A549 (cell line): ENCODE data around the gene CACNA1C. TPM values are rescaled to one million over a fixed set of nuclear protein-coding genes. Genes with fewer than 3 reads are reported as not detected.

Source experiments
- ATAC-seq, 2 experiments: fragments of 200-7000 bp in 1 of 2; fragments of >200 bp in 1 of 2; cut with Nextera tagmentation in 1 of 2; cut with Tn5 transposase in 1 of 2; 3 replicates each; pipeline versions ENCODE4 v1.8.0 to v1.9.1; 2018 to 2020; ENCODE audit warnings: mild to moderate bottlenecking in 1 of 2, moderate library complexity in 1 of 2
- CTCF ChIA-PET: fragments of 300-600 bp; sonication (Branson Sonifier 250); formaldehyde crosslinking; extraction: SDS; loops from one replicate; lab custom pipeline; 2021; ENCODE audit warnings: antibody characterized with exemption, inconsistent platforms; lab: Yijun Ruan, JAX
- POLR2A ChIA-PET: fragments of 350-600 bp; formaldehyde crosslinking; extraction: SDS; loops from one replicate; lab custom pipeline; 2021; ENCODE audit warnings: antibody characterized with exemption, inconsistent platforms; lab: Yijun Ruan, JAX
- DNase-seq, 2 experiments: peaks; one replicate each; pipeline versions ENCODE4 v3.0.0 to v3.0.0-alpha.2; 2011 to 2016; ENCODE audit warnings: low read depth in 1 of 2, low spot score in 1 of 2
- FAIRE-seq: peaks from 2 replicates; lab custom pipeline; 2011; peaks lifted over from hg19 to GRCh38; lab: Jason Lieb, UNC
- H3K27ac ChIP-seq, 2 experiments: fragments of >200 bp; sonication (Bioruptor Twin); formaldehyde crosslinking; 3 replicates each; pipeline ENCODE4 v1.5.1; 2016 to 2017
- H3K4me1 ChIP-seq: fragments of >200 bp; sonication (Bioruptor Twin); formaldehyde crosslinking; 3 replicates; pipeline ENCODE4 v1.6.1; 2016
- H3K4me2 ChIP-seq: fragments of >200 bp; sonication (Bioruptor Twin); formaldehyde crosslinking; 3 replicates; pipeline ENCODE4 v1.6.1; 2016
- H3K4me3 ChIP-seq: fragments of >200 bp; sonication (Bioruptor Twin); formaldehyde crosslinking; 3 replicates; pipeline ENCODE4 v1.5.1; 2016
- H3K9me3 ChIP-seq: fragments of >200 bp; sonication (Bioruptor Twin); formaldehyde crosslinking; 3 replicates; pipeline ENCODE4 v1.6.1; 2016
- ATOH8 ChIP-seq: fragments of 250-450 bp; sonication (Bioruptor Pico); IDR thresholded peaks from 2 replicates; pipeline ENCODE4 v1.5.0; 2020; ENCODE audit warnings: low read depth, mild to moderate bottlenecking, moderate library complexity
- CEBPB ChIP-seq, 2 experiments: fragments of >200 bp in 1 of 2; sonication (Bioruptor Twin) in 1 of 2; formaldehyde crosslinking in 1 of 2; IDR thresholded peaks; 2 replicates each; pipeline ENCODE4 v1.6.1; 2012 to 2016
- CHD4 ChIP-seq: fragments of 200-600 bp; sonication (generic); IDR thresholded peaks from 2 replicates; pipeline ENCODE4 v1.6.1; 2016; ENCODE audit warnings: antibody characterized with exemption, mild to moderate bottlenecking, borderline replicate concordance
- E2F6 ChIP-seq: IDR thresholded peaks from 2 replicates; pipeline ENCODE4 v1.6.1; 2012; ENCODE audit warnings: low read depth, borderline replicate concordance
- EHF ChIP-seq: fragments of 250-450 bp; sonication (Bioruptor Pico); IDR thresholded peaks from 2 replicates; pipeline ENCODE4 v1.5.0; 2020; ENCODE audit warnings: mild to moderate bottlenecking
- EHMT2 ChIP-seq: fragments of 200-600 bp; sonication (generic); IDR thresholded peaks from 2 replicates; pipeline ENCODE4 v1.6.1; 2016; ENCODE audit warnings: antibody characterized with exemption, low read depth, mild to moderate bottlenecking, moderate library complexity
- ELK1 ChIP-seq: fragments of 150-350 bp; IDR thresholded peaks from 2 replicates; pipeline ENCODE4 v1.6.1; 2014; ENCODE audit warnings: low read depth, mild to moderate bottlenecking, low read length
- FOSB ChIP-seq: fragments of 250-450 bp; sonication (Bioruptor Pico); IDR thresholded peaks from 2 replicates; pipeline ENCODE4 v1.5.0; 2020; ENCODE audit warnings: mild to moderate bottlenecking, moderate library complexity
- HDAC2 ChIP-seq: fragments of 200-600 bp; sonication (generic); IDR thresholded peaks from 2 replicates; pipeline ENCODE4 v1.6.1; 2016
- HMGXB4 ChIP-seq: fragments of 250-450 bp; sonication (Bioruptor Pico); IDR thresholded peaks from 2 replicates; pipeline ENCODE4 v1.5.0; 2021; ENCODE audit warnings: mild to moderate bottlenecking, moderate library complexity, borderline replicate concordance
- HOXA7 ChIP-seq: fragments of 250-450 bp; sonication (Bioruptor Pico); IDR thresholded peaks from 2 replicates; pipeline ENCODE4 v1.5.0; 2020; ENCODE audit warnings: mild to moderate bottlenecking, moderate library complexity
- HOXB13 ChIP-seq: fragments of 250-450 bp; sonication (Bioruptor Pico); IDR thresholded peaks from 2 replicates; pipeline ENCODE4 v1.5.0; 2020; ENCODE audit warnings: low read depth, mild to moderate bottlenecking, moderate library complexity
- HOXB5 ChIP-seq: fragments of 250-450 bp; sonication (Bioruptor Pico); IDR thresholded peaks from 2 replicates; pipeline ENCODE4 v1.5.0; 2020; ENCODE audit warnings: mild to moderate bottlenecking, moderate library complexity
- JUN ChIP-seq, 2 experiments: fragments of >200 bp; sonication (Bioruptor Twin); formaldehyde crosslinking; IDR thresholded peaks; 2 replicates in 1 of 2; 3 replicates in 1 of 2; pipeline ENCODE4 v1.6.1; 2016 to 2017
- JUNB ChIP-seq: fragments of >200 bp; sonication (Bioruptor Twin); formaldehyde crosslinking; IDR thresholded peaks from 2 replicates; pipeline ENCODE4 v1.6.1; 2016
- KDM1A ChIP-seq: fragments of 200-600 bp; sonication (generic); IDR thresholded peaks from 2 replicates; pipeline ENCODE4 v1.6.1; 2016; ENCODE audit warnings: low read depth, mild to moderate bottlenecking
- MAX ChIP-seq: IDR thresholded peaks from 2 replicates; pipeline ENCODE4 v1.6.1; 2012
- MAZ ChIP-seq: fragments of 150-350 bp; IDR thresholded peaks from 2 replicates; pipeline ENCODE4 v1.6.1; 2014; ENCODE audit warnings: antibody characterized with exemption, low read depth, low read length, borderline replicate concordance
- NFE2L2 ChIP-seq: fragments of 150-350 bp; conservative IDR thresholded peaks from 2 replicates; pipeline ENCODE4 v1.6.1; 2014; ENCODE audit warnings: low read length
- NPAS2 ChIP-seq: fragments of 250-450 bp; sonication (Bioruptor Pico); IDR thresholded peaks from 2 replicates; pipeline ENCODE4 v1.8.0; 2022; ENCODE audit warnings: mild to moderate bottlenecking, moderate library complexity, borderline replicate concordance
- PBX3 ChIP-seq: IDR thresholded peaks from 2 replicates; pipeline ENCODE4 v1.6.1; 2012
- POLR2AphosphoS2 ChIP-seq: conservative IDR thresholded peaks from 2 replicates; pipeline ENCODE4 v1.6.1; 2012; ENCODE audit warnings: low read length, improper control_type of control experiment, inconsistent platforms
- RAD21 ChIP-seq, 2 experiments: fragments of >200 bp in 1 of 2; sonication (Bioruptor Twin) in 1 of 2; formaldehyde crosslinking in 1 of 2; IDR thresholded peaks in 1 of 2; conservative IDR thresholded peaks in 1 of 2; 2 replicates in 1 of 2; 3 replicates in 1 of 2; pipeline ENCODE4 v1.6.1; 2012 to 2018; ENCODE audit warnings: inconsistent platforms in 1 of 2
- SREBF2 ChIP-seq: fragments of 450-650 bp; IDR thresholded peaks from 2 replicates; pipeline ENCODE4 v1.6.1; 2014; ENCODE audit warnings: mild to moderate bottlenecking, moderate library complexity
- TFCP2L1 ChIP-seq: fragments of 250-450 bp; sonication (Bioruptor Pico); IDR thresholded peaks from 2 replicates; pipeline ENCODE4 v1.5.0; 2021; ENCODE audit warnings: mild to moderate bottlenecking
- USF2 ChIP-seq: fragments of 450-650 bp; IDR thresholded peaks from 2 replicates; pipeline ENCODE4 v1.6.1; 2014; ENCODE audit warnings: antibody characterized with exemption
- ZC3H11A ChIP-seq: fragments of 450-650 bp; IDR thresholded peaks from 2 replicates; pipeline ENCODE4 v1.6.1; 2014; ENCODE audit warnings: antibody characterized with exemption, mild to moderate bottlenecking
- WGBS: methylation state at CpG from one replicate; pipeline ENCODE4 v1.1.6; 2017; ENCODE audit errors: missing lambda C conversion rate; 5-methylcytosine and 5-hydroxymethylcytosine counted together
- polyA plus RNA-seq, 4 experiments: library from polyadenylated mRNA; depleted of rRNA in 3 of 4; stranded (reverse); fragments of >200 nt; fragmentation: RNase III in 1 of 4; extraction: RNeasy Plus Mini Kit Qiagen cat#74134 plus additional on column Dnase treatment in 1 of 4; gene quantifications; 2 replicates in 3 of 4; 3 replicates in 1 of 4; pipeline ENCODE4 v1.2.3, GENCODE V29; 2011 to 2017

CACNA1C gene
- polyA plus RNA-seq, 2 of the 4 experiments (the other 2 are of a cell fraction): not detected

GRCh38 chr12:2547273-2548044, 494.7 kb downstream of the CACNA1C start:
- H3K4me1 ChIP-seq: no peaks in the 10 kb centered on the region
- TF ChIP-seq HDAC2 (no peak), NPAS2 (CRISPR knock-in tag) (no peak), POLR2AphosphoS2 (no peak), HOXB13 (CRISPR knock-in tag) (no peak), JUNB (no peak), ATOH8 (CRISPR knock-in tag) (no peak), CHD4 (no peak), KDM1A (no peak), JUN (IDR thresholded peaks at IDR 0.05) (no peak), HMGXB4 (CRISPR knock-in tag) (no peak), E2F6 (no peak), EHMT2 (no peak), FOSB (CRISPR knock-in tag) (no peak), EHF (CRISPR knock-in tag) (no peak), TFCP2L1 (CRISPR knock-in tag) (no peak), HOXB5 (CRISPR knock-in tag) (no peak), ZC3H11A (no peak), ELK1 (no peak), PBX3 (no peak)
- no peak overlapping the region for H3K27ac ChIP-seq
- WGBS: 19% methylated on average over 11 of the region's 11 CpGs
- no peak overlapping the region for H3K4me2 ChIP-seq
- ChIA-PET CTCF (no interaction called here), POLR2A (no interaction called here)
- ATAC-seq (no peak), DNase-seq (no peak), FAIRE-seq (no peak)
- H3K9me3 ChIP-seq: no peaks in the 10 kb centered on the region
- no peak overlapping the region for H3K4me3 ChIP-seq

GRCh38 chr12:2548081-2548480, 495.3 kb downstream of the CACNA1C start:
- 7% methylated on average over 2 of the region's 2 CpGs for WGBS
- Histone ChIP-seq H3K9me3 (no peaks in the 10 kb centered on the region), H3K4me2 (no peak overlapping the region), H3K4me3 (no peak overlapping the region), H3K27ac (no peak overlapping the region), H3K4me1 (no peaks in the 10 kb centered on the region)
- FAIRE-seq (no peak), ATAC-seq (no peak), DNase-seq (no peak)
- ChIA-PET CTCF (no interaction called here), POLR2A (no interaction called here)
- TF ChIP-seq FOSB (CRISPR knock-in tag): no peak
- TF ChIP-seq ATOH8 (CRISPR knock-in tag): no peak
- TF ChIP-seq USF2: no peak
- TF ChIP-seq HMGXB4 (CRISPR knock-in tag): no peak
- no peak for TF ChIP-seq CEBPB (IDR thresholded peaks at IDR 0.05)
- no peak for TF ChIP-seq SREBF2
- TF ChIP-seq MAZ: no peak
- TF ChIP-seq MAX: no peak
- TF ChIP-seq RAD21 (conservative IDR thresholded peaks at IDR 0.05 in 1 of 2, IDR thresholded peaks at IDR 0.05 in 1 of 2): no peak
- TF ChIP-seq HOXA7: no peak
- no peak for TF ChIP-seq POLR2AphosphoS2
- no peak for TF ChIP-seq JUNB
- TF ChIP-seq EHMT2: no peak
- TF ChIP-seq NFE2L2: no peak
